ENCODE measurements around the gene CCDC85B.

The CCDC85B gene

DNA sequence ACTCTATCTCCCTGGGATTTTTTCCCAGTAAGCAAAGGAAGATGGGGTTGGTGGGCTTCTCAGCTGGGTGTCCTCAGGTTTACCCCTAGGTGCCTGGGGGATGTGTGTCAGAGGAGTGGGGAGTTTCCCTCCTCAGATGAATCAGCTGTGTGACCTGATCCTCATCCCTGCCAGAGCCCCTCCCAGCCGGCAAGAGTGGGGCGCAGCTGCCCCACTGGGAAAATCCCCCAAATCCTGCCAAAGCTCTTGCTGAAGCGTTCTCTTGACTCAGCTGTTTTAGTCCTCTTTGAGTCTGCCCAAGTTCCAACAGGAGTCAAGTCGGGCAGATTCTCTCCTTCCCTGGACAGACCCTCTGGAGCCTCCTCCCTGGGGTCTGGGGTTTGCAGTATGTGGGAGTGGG is 22.4 kb downstream of the CCDC85B start:
- DNase-seq (ENCODE audit: low spot score), result peak; percentile 54

DNA sequence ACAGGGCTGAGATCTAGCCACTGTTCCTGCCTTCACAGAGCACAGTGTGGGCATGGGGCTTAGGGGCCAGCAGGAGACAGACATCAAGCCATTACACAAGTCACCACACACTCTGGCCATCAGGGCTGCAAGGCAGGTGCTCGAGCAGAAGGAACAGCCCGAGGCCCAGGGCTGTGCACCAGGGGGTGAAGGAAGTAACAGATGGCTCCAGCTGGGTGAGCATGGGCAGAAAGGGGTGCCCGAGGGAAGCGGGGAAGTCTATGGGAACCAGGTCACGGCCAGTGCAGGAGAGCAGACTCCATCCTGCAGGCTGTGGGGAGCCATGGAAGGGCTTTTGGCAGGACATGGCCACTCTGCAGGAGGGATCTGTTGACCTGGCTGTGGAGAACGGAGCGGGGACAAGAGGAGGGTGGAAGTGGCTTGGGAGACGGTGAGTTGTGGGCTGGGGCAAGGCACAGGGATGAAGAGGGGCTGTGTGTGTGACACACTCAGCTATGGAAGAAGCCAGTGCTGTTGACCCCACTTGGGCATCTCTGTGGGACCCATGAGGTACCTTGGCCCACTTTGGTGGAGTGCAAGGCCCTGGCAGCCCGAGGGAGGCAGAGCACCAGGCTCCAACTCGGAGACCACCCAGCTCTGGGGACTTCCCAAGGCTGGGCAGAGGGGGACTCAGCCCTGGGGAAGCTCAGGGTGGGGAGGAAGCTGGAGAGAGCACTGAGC is 24.8 kb downstream of the CCDC85B start:
- peak; percentile 20 for DNase-seq (ENCODE audit: low spot score)

DNA sequence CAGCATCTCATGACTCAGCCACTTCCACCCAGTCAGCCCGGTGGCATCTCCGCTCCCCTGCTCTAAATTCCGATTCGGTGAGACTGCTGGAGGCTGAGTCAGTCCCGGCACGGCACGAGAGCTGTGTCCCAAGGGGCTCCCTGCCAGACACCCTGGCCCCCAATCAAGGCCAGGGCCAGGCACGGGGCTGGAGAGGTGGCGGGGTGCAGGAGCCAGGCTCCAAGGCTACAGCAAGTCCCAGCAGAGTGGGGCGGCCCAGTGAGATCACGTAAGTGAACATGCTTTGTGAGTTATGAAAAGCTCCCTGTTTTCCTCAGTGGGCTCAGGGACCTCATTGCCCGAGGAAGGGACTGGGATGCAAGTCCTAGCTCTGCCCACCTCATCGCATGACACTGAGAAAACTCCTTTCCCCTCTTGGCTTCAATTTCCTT is 25.4 kb downstream of the CCDC85B start:
- DNase-seq (ENCODE audit: low spot score), result peak; percentile 94

GRCh38 chr11:65916391-65916790 is 25.9 kb downstream of the CCDC85B start:
- DNase-seq (ENCODE audit: low spot score), result no peak

GRCh38 chr11:65917077-65917433 is 26.6 kb downstream of the CCDC85B start:
- DNase-seq (ENCODE audit: low spot score), result no peak

GRCh38 chr11:65917434-65918210 is 27.1 kb downstream of the CCDC85B start:
- no peak for DNase-seq (ENCODE audit: low spot score)

DNA sequence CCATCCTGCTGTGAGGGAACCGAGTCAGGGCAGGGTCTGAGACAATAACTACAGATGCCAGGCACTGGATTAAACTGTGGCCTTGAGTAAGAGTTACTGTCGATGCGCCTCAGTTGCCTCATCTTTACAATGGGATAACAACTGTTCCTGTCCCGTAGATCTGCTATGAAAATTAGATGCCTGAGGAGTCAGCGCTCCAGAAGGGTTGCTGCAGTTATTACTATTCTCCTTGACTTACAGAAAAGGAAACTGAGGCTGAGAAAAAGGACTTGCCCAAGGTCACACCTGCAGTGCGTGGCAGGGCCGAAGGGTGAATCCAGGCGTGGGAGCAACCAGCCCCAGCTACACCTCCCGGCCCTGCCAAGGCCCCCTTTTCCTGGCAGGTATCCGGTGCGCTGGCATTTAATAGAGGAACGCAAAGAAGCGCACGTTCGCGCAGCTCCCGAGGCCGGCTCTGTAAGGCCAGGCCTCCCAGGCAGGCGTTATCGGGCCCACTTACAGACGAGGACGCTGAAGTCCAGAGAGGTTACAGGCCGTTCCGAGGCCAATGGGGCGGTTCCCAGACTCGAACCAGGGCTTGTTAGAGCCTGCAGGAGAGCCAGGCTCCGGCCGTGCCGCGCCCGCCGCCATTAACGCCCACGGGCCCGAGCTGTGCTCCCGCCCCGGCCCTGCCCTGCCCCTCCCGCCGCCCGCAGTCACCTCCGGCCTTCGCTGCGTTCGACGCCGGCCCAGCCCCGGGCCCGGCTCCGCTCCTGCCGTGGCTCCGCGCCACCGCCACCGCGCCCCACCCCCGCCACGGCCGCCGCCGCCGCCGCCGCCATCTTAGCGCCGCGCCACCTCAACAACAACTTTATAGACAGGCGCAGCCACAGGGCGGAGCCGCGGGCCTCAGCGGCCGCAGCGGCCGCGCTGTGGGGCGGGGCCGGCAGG is 28.0 kb downstream of the CCDC85B start, which contains the start of gene C11orf68:
Gene C11orf68 (minus strand): TSS at position 852 of the 930 bp plus-strand sequence. CDS start 31 bp downstream, at position 821.
- no peak for DNase-seq (ENCODE audit: low spot score)

GRCh38 chr11:65919141-65919572 is 28.7 kb downstream of the CCDC85B start, which contains the start of gene DRAP1:
TSS of gene DRAP1 (plus strand) at chr11:65919426. CDS start at chr11:65919502, 76 bp downstream.
- DNase-seq (ENCODE audit: low spot score), result peak; percentile 99

DNA sequence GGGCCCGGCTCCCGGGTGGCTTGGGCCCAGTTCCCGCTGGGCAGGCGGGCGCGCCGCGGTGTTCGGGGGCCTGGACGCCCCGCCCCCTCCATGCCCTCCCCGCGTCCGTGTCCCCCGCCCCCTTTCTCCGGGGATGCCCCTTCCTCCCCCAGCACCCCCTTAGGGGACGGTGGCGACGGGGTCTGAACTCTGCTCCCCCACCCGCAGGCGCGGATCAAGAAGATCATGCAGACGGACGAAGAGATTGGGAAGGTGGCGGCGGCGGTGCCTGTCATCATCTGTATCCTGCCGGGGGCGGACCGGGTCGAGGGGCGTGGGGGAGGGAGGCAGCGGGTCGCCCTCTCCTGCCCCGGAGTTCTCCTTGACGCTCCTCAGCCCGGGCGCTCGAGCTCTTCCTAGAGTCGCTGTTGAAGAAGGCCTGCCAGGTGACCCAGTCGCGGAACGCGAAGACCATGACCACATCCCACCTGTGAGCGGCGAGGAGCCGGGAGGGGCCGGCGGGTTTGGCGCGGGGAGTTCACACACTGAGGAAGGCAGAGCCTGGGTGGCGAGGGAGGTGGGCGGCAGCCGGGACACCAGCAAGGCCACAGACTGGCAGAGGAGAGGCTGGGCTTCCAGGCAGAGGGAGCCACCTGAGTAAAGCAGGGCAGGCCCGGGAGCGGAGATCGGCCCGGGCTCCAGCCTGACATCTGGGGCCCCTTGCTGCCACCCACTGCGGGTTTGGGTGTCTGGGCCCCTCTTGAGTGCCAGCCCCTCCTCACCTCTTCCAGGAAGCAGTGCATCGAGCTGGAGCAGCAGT is 29.3 kb downstream of the CCDC85B start:
- DNase-seq (ENCODE audit: low spot score), result peak; percentile 84

- peak; percentile 19 for DNase-seq (ENCODE audit: low spot score)
Observed at GRCh38 chr11:65920372-65920802, 29.9 kb downstream of the CCDC85B start.

- DNase-seq (ENCODE audit: low spot score), result peak; percentile 34
Observed at GRCh38 chr11:65921033-65921555, 30.6 kb downstream of the CCDC85B start.

DNA sequence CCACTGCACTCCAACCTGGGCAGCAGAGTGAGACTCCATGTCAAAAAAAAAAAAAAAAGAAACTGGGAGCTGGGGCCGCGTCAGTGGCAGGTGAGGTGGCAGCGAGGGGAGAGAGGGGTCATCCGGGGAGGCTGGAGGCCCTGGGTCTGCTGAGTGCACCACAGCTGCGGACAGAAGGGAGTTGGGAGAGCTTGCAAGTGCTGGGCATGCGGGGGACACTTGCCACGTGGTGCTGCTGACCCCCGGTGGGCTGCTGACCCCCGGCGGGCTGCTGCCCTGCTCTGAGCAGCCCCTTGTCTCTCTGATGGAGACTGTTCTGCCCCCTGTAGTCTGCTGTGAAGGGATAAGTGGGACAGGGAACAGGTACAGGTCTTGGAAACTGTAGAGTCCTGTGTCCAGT is 31.4 kb downstream of the CCDC85B start:
- no peak for DNase-seq (ENCODE audit: low spot score)

GRCh38 chr11:65922565-65922964 is 32.1 kb downstream of the CCDC85B start:
- DNase-seq (ENCODE audit: low spot score), result no peak

DNA sequence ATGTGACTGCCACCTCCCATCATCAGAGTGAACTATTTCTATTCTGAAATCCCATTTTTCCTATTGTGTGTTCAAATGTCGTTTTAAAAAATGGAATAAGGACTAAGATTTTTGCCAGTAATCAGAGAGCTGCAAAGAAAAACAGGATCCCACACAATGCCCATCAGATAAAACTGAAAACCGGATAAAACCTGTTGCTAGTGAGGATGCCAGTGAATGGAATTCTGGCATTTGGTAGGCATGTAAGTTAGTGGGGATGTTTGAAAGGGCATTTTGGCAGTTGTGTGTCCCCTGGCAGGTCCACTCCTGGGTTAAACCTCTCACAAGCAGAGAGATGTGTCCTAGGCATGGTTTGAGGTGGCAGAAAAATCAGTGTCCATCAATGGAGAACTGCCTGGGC is 34.9 kb downstream of the CCDC85B start:
- no peak for DNase-seq (ENCODE audit: low spot score)

- no peak for DNase-seq (ENCODE audit: low spot score)
Observed at GRCh38 chr11:65927904-65928397, 37.5 kb downstream of the CCDC85B start.

DNA sequence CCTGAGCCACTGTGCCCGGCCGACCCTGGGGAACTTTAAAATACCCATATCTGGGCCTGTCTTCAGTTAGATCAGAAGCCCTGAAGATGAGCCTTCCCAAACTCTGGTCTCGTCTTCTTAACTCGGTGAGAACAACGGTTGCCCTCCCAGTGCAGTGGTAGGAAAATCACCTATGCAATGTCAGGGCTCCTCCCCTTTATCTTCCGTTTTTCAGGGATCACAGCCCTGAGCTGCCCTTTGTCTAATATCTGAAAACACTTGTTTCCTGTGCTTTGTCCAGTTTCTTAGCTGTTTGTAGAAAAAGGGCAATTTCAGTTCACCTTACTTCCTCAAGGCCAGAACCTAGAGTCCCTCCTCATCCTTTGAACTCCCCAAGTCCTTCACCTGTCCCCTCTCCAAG is 38.2 kb downstream of the CCDC85B start:
- no peak for DNase-seq (ENCODE audit: low spot score)

DNA sequence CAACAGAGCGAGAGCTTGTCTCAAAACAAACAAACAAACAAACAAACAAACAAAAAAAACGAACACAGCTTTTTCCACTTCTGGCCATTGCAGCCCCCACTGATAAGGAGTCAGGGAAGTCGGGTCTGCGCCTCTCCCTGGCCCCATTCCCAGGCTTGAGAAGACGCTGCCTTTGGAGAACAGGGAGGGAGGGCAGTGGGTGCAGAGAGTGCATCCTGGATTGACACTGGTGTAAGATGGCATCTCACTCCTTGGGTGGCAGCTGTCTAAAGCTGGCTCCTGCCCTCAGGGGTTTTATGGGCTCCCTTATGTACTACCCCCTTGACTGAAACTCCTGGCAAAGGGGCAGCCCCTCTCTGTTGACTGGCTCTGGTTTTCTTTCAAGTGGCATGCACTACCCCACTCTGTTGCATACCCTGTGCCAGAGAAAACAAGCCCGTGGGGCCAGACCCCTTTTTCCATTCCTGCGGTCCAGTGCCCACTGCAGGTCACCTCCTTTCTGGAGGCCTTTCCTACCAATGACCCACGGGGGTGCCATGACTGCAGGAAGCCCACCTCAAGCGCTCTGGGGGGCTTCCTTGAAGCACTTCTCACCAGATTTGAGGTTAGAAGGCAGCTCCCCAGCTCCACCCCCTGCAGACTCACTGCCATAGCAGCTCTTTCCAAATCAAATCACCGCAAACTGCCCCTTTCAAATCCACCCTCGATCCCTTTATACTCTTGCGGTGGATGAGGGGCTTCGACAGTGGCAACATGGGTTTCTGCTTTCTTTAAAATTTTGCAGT is 41.5 kb downstream of the CCDC85B start:
- no peak for DNase-seq (ENCODE audit: low spot score)

- DNase-seq (ENCODE audit: low spot score), result peak; percentile 29
Observed at GRCh38 chr11:65932558-65932919, 42.1 kb downstream of the CCDC85B start.

DNA sequence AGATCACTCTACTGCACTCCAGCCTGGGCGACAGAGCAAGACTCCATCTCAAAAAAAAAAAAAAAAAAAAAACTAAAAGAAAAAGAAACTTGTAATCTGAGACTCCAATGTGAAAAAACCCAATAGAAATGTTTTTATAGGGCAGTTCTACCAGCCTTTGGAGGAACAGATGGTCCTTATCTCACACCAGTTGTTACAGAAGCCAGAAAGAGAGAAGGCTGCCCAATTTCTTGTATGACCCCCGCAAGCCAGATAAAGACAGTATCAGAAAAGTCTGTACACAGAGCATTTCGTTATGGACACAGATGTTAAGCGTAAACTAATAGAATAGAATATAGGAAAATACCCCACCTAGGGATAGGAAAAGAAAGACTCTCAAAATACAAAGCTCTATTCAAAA is 43.5 kb downstream of the CCDC85B start:
- DNase-seq (ENCODE audit: low spot score), result no peak

DNA sequence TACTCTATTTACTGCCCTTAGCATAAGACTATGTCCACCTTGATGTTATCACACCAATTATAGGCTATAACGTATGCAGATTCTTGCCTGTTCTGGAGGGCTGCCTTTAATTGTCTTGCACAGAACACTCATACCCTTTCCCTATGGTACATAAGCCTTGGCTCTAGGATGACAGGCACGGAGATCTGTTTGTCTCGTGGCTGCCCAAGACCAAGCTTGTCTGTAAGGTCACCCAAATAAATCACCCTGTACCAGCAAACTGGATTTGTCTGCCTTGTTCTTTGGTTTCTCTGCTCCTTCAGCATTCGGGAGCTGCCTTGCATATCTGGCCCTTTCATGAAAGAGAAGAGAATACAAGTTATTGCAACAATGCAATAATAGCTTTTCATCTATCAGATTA is 47.3 kb downstream of the CCDC85B start:
- DNase-seq (ENCODE audit: low spot score), result no peak

Data from GM03348 (cell line).